ENCODE data around the gene NMU.

DNA sequence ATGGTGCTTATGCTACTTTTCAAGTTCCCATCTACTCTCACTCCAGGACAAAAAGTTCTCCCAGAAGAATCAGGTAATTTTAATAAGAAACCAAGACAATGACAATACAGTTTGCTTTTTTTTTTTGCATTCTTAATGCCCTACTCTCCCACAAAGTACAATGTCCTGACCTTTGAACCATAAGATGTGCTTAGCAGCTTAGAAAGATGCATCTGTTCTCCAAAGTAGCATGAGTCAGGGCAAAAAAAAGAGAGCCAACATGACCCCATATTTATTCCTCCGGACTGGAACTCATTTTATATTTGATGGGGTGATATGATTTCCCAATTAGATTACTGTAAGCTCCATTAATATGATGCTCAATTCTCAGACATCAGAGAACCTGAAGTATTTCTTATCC, 27.5 kb downstream of the NMU start:
- TF ChIP-seq, protein P1, sequence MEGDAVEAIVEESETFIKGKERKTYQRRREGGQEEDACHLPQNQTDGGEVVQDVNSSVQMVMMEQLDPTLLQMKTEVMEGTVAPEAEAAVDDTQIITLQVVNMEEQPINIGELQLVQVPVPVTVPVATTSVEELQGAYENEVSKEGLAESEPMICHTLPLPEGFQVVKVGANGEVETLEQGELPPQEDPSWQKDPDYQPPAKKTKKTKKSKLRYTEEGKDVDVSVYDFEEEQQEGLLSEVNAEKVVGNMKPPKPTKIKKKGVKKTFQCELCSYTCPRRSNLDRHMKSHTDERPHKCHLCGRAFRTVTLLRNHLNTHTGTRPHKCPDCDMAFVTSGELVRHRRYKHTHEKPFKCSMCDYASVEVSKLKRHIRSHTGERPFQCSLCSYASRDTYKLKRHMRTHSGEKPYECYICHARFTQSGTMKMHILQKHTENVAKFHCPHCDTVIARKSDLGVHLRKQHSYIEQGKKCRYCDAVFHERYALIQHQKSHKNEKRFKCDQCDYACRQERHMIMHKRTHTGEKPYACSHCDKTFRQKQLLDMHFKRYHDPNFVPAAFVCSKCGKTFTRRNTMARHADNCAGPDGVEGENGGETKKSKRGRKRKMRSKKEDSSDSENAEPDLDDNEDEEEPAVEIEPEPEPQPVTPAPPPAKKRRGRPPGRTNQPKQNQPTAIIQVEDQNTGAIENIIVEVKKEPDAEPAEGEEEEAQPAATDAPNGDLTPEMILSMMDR (IDR thresholded peaks at IDR 0.05): no peak
- TF ChIP-seq POLR2A (IDR thresholded peaks at IDR 0.05): no peak
